ENCODE results near the gene KCNH6. TPM values are rescaled to one million over a fixed set of nuclear protein-coding genes. Genes with fewer than 3 reads are reported as not detected.

KCNH6 gene
- polyA plus RNA-seq, 1 of the 3 experiments (the other 2 are of a cell fraction): 0.15 TPM

- Histone ChIP-seq H3K27ac (ENCODE audit: low read depth in 2 of 2, low read length in 1 of 2) (no peak overlapping the region), H3K9ac (no peak overlapping the region), H3F3A (replicated peaks; ENCODE audit: insufficient read depth) (peaks cover 7% of the 10 kb centered on the region), H3K4me3 (ENCODE audit: low read depth in 2 of 2, low read length in 1 of 2) (no peak overlapping the region), H3K9me2 (no peaks in the 10 kb centered on the region), H2AFZ (ENCODE audit: low read depth) (no peak overlapping the region), H3K4me2 (no peak overlapping the region), H3K27me3 (ENCODE audit: insufficient read depth) (peaks cover 17% of the 10 kb centered on the region; the same call in 1 of the 2 replicates), H3K36me3 (replicated peaks in 1 of 2; ENCODE audit: control insufficient read depth in 1 of 2, insufficient read depth in 2 of 2, low read length in 1 of 2) (no peaks in the 10 kb centered on the region), H3K9me3 (no peaks in the 10 kb centered on the region), H3K79me2 (ENCODE audit: insufficient read depth) (no peaks in the 10 kb centered on the region), H4K20me1 (ENCODE audit: insufficient read depth) (no peaks in the 10 kb centered on the region), H3K4me1 (ENCODE audit: control insufficient read depth in 1 of 2, insufficient read depth in 2 of 2, low read depth in 1 of 2, low read length in 1 of 2) (peaks cover 4 to 21% of the 10 kb centered on the region in 2 experiments; a peak in 1 of 4 replicates)
- ChIA-PET CTCF (no interaction called here), POLR2A (interaction anchor here (0.6 kb wide), 1 partner anchor 65 kb away, joined by 3 read pairs; no protein-coding TSS in a partner anchor)
- WGBS (ENCODE audit: low lambda C conversion rate): 73% methylated on average over 14 of the region's 14 CpGs
- no peak for TF ChIP-seq JUND (IDR thresholded peaks at IDR 0.05)
- TF ChIP-seq REST (IDR thresholded peaks at IDR 0.05; ENCODE audit: low read depth, low read length): no peak
- TF ChIP-seq RFX5 (IDR thresholded peaks at IDR 0.05; ENCODE audit: low read length): no peak
- TF ChIP-seq TCF12 (IDR thresholded peaks at IDR 0.05): no peak
- TF ChIP-seq EP300 (IDR thresholded peaks at IDR 0.05; ENCODE audit: borderline replicate concordance in 1 of 2, low read depth in 1 of 2, low read length in 1 of 2): no peak
- TF ChIP-seq FOXM1 (IDR thresholded peaks at IDR 0.05; ENCODE audit: low read depth): no peak
- no peak for TF ChIP-seq ZBTB33 (IDR thresholded peaks at IDR 0.05; ENCODE audit: borderline replicate concordance, low read depth)
- no peak for TF ChIP-seq SMC3 (IDR thresholded peaks at IDR 0.05; ENCODE audit: low read depth, low read length)
- no peak for TF ChIP-seq TAF1 (IDR thresholded peaks at IDR 0.05; ENCODE audit: borderline replicate concordance, low read depth, low read length)
- no peak for TF ChIP-seq SIN3A (IDR thresholded peaks at IDR 0.05; ENCODE audit: borderline replicate concordance, low read depth, low read length)
- TF ChIP-seq YY1 (IDR thresholded peaks at IDR 0.05; ENCODE audit: low read depth): no peak
- no peak for TF ChIP-seq NRF1 (IDR thresholded peaks at IDR 0.05; ENCODE audit: low read depth, low read length)
- no peak for TF ChIP-seq GATA2 (CRISPR knock-in tag; IDR thresholded peaks at IDR 0.05)
- TF ChIP-seq TEAD4 (IDR thresholded peaks at IDR 0.05; ENCODE audit: borderline replicate concordance, insufficient read depth): no peak
- no peak for TF ChIP-seq CHD2 (IDR thresholded peaks at IDR 0.05; ENCODE audit: low read length, partially characterized antibody)
- no peak for TF ChIP-seq CTCF (IDR thresholded peaks at IDR 0.05)
- no peak for TF ChIP-seq ELF1 (IDR thresholded peaks at IDR 0.05)
- TF ChIP-seq FOSL2 (IDR thresholded peaks at IDR 0.05; ENCODE audit: borderline replicate concordance, low read depth): no peak
- DNase-seq: no peak
These were observed 22.4 kb upstream of the KCNH6 start for GRCh38 chr17:63500543-63501390.

Data from SK-N-SH (cell line).